Esophagus (tissue), 2 donors: ENCODE measurements around the gene GMEB1. TPM values are rescaled to one million over a fixed set of nuclear protein-coding genes. Genes with fewer than 3 reads are reported as not detected.

Experiments used
- H3K27ac ChIP-seq, 2 donors: one replicate each; pipeline ENCODE4 v1.5.1; 2013; ENCODE audit warnings: low read depth in 2 of 2, mild to moderate bottlenecking in 2 of 2, inconsistent platforms in 1 of 2, low read length in 1 of 2, moderate library complexity in 1 of 2
- H3K27me3 ChIP-seq, 2 donors: one replicate each; pipeline ENCODE4 v1.6.1; 2013; ENCODE audit warnings: low read length in 2 of 2, control low read depth in 1 of 2, mild to moderate bottlenecking in 1 of 2; ENCODE audit not compliant: insufficient read depth in 2 of 2, control insufficient read depth in 1 of 2
- H3K36me3 ChIP-seq, 2 donors: one replicate each; pipeline ENCODE4 v1.6.1; 2013; ENCODE audit warnings: low read length in 1 of 2; ENCODE audit not compliant: control insufficient read depth in 2 of 2, insufficient read depth in 2 of 2
- H3K4me1 ChIP-seq, 2 donors: one replicate each; pipeline ENCODE4 v1.6.1; 2013; ENCODE audit warnings: low read length in 1 of 2; ENCODE audit not compliant: control insufficient read depth in 2 of 2, insufficient read depth in 2 of 2
- H3K4me3 ChIP-seq, 2 donors: one replicate each; pipeline ENCODE4 v1.5.1; 2013; ENCODE audit warnings: low read length in 2 of 2, mild to moderate bottlenecking in 2 of 2, low read depth in 1 of 2, moderate library complexity in 1 of 2
- H3K9me3 ChIP-seq, 2 donors: one replicate each; pipeline ENCODE4 v1.6.1; 2013; ENCODE audit warnings: mild to moderate bottlenecking in 2 of 2, low read depth in 1 of 2, low read length in 1 of 2, moderate library complexity in 1 of 2; ENCODE audit not compliant: control insufficient read depth in 2 of 2, insufficient read depth in 1 of 2
- WGBS, 2 donors: extraction: QIAGEN DNeasy Blood & Tissue Kit; methylation state at CpG; one replicate each; pipeline ENCODE4 v1.1.7; 2013; 5-methylcytosine and 5-hydroxymethylcytosine counted together
- polyA plus RNA-seq, 2 donors: library from polyadenylated mRNA; stranded (reverse); fragments of 200-250 nt; gene quantifications; one replicate each; pipeline ENCODE4 v1.2.3, GENCODE V29; 2013
- donor health status: healthy with polysubstance abuse.
- donor health status: Bipolar disorder and iron deficiency.

Gene GMEB1
- polyA plus RNA-seq, 2 donors: 3.2 to 5.0 TPM

GRCh38 chr1:28766532-28767183 is 98.1 kb downstream of the GMEB1 start:
- Histone ChIP-seq H3K27ac (no peak overlapping the region), H3K4me3 (no peak overlapping the region), H3K36me3 (peaks cover 0 to 7% of the 10 kb centered on the region in 2 donors), H3K9me3 (no peaks in the 10 kb centered on the region), H3K4me1 (peaks cover 0 to 3% of the 10 kb centered on the region in 2 donors), H3K27me3 (no peaks in the 10 kb centered on the region)
- 92 to 94% methylated on average over 2 of the region's 2 CpGs for WGBS, 2 donors

Other genes starting within 250 kb of the GMEB1 start
- gene RCC1, start 162.7 kb upstream of the GMEB1 start, polyA plus RNA-seq: 10 to 100 TPM; 32.5 to 46.4 TPM
- 10 to 100 TPM; 20.1 to 27.8 TPM for gene TRNAU1AP, start 115.7 kb upstream of the GMEB1 start, polyA plus RNA-seq
- under 1 TPM; 0.51 to 0.96 TPM for gene RAB42, start 76.5 kb upstream of the GMEB1 start, polyA plus RNA-seq
- gene TAF12, start 25.7 kb upstream of the GMEB1 start, polyA plus RNA-seq: 10 to 100 TPM; 19.3 to 25.2 TPM
- gene RNU11, start 20.2 kb upstream of the GMEB1 start, polyA plus RNA-seq: not detected
- gene YTHDF2, start 68.2 kb downstream of the GMEB1 start, polyA plus RNA-seq: 10 to 100 TPM; 35.2 to 36.3 TPM
- not detected for gene OPRD1, start 143.4 kb downstream of the GMEB1 start, polyA plus RNA-seq
- 10 to 100 TPM; 10.2 to 12.0 TPM for gene EPB41, start 245.8 kb downstream of the GMEB1 start, polyA plus RNA-seq